B cell (primary cell): ENCODE results near the gene TM9SF4.

ENCODE experiments used
- EZH2 ChIP-seq: IDR thresholded peaks from 2 replicates; pipeline ENCODE4 v1.6.1; 2012; ENCODE audit warnings: borderline replicate concordance, low read depth, mild to moderate bottlenecking, moderate library complexity, low read length; ENCODE audit not compliant: insufficient read depth, poor library complexity, severe bottlenecking
- TF ChIP-seq, protein P1 (sequence below): fragments of 200-600 bp; IDR thresholded peaks from one replicate; pipeline ENCODE4 v1.8.0; 2022; ENCODE audit warnings: antibody characterized with exemption, mild to moderate bottlenecking

DNA sequence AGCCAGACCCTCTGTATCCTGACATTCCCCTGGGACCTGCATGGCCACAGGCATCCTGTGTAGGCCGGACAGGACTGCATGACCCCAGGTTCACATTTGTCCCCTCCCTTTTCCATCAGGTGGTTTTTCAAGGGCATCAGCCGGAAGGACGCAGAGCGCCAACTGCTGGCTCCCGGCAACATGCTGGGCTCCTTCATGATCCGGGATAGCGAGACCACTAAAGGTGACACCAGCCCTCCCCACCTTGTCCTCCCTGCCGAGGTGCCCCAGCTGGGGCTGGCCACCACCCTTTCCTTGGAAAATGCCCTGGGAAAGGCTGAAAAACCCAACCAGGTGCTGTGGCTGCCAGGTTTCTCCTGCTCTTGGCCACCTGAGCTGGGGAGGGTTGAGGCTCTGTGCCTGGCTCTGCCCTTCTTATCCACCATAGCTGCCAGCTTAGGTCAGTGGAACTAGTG, 29.8 kb upstream of the TM9SF4 start:
- no peak for TF ChIP-seq EZH2
- TF ChIP-seq, protein P1, sequence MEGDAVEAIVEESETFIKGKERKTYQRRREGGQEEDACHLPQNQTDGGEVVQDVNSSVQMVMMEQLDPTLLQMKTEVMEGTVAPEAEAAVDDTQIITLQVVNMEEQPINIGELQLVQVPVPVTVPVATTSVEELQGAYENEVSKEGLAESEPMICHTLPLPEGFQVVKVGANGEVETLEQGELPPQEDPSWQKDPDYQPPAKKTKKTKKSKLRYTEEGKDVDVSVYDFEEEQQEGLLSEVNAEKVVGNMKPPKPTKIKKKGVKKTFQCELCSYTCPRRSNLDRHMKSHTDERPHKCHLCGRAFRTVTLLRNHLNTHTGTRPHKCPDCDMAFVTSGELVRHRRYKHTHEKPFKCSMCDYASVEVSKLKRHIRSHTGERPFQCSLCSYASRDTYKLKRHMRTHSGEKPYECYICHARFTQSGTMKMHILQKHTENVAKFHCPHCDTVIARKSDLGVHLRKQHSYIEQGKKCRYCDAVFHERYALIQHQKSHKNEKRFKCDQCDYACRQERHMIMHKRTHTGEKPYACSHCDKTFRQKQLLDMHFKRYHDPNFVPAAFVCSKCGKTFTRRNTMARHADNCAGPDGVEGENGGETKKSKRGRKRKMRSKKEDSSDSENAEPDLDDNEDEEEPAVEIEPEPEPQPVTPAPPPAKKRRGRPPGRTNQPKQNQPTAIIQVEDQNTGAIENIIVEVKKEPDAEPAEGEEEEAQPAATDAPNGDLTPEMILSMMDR: no peak
